Neural progenitor cell (in vitro differentiated cells): ENCODE measurements around the gene SLC25A43. TPM values are rescaled to one million over a fixed set of nuclear protein-coding genes. Genes with fewer than 3 reads are reported as not detected.
"Not testable (repeated sequence)": the region's sequence is repeated elsewhere in the genome, so short reads cannot be mapped to it uniquely, and the experiment has no call there.

ENCODE experiments used
- DNase-seq: peaks from one replicate; pipeline ENCODE4 v3.0.0-alpha.2; 2016; ENCODE audit warnings: low spot score
- H2AFZ ChIP-seq: fragments of 200-600 bp; sonication (generic); replicated peaks from 2 replicates; pipeline ENCODE4 v1.6.1; 2016; ENCODE audit warnings: antibody characterized with exemption
- H3F3A ChIP-seq: fragments of 200-600 bp; sonication (generic); 2 replicates; pipeline ENCODE4 v1.6.1; 2016; ENCODE audit warnings: antibody characterized with exemption, low read depth
- H3K27ac ChIP-seq: fragments of 200-600 bp; sonication (generic); 2 replicates; pipeline ENCODE4 v1.5.1; 2016; ENCODE audit warnings: mild to moderate bottlenecking
- H3K27me3 ChIP-seq: fragments of 200-600 bp; sonication (generic); 2 replicates; pipeline ENCODE4 v1.6.1; 2016; ENCODE audit warnings: mild to moderate bottlenecking, moderate library complexity
- H3K36me3 ChIP-seq: fragments of 200-600 bp; sonication (generic); 2 replicates; pipeline ENCODE4 v1.5.1; 2016
- H3K4me1 ChIP-seq: fragments of 200-600 bp; sonication (generic); 2 replicates; pipeline ENCODE4 v1.6.1; 2016; ENCODE audit warnings: mixed run types
- H3K4me2 ChIP-seq: fragments of 200-600 bp; sonication (generic); 2 replicates; pipeline ENCODE4 v1.6.1; 2016
- H3K4me3 ChIP-seq: fragments of 200-600 bp; sonication (generic); 2 replicates; pipeline ENCODE4 v1.5.1; 2016
- H3K79me2 ChIP-seq: fragments of 200-600 bp; sonication (generic); 2 replicates; pipeline ENCODE4 v1.6.1; 2016; ENCODE audit warnings: low read depth
- H3K9ac ChIP-seq: fragments of 200-600 bp; sonication (generic); 2 replicates; pipeline ENCODE4 v1.6.1; 2016
- H3K9me3 ChIP-seq: fragments of 200-600 bp; sonication (generic); 2 replicates; pipeline ENCODE4 v1.5.1; 2016; ENCODE audit warnings: low read depth
- H4K20me1 ChIP-seq: fragments of 200-600 bp; sonication (generic); 2 replicates; pipeline ENCODE4 v1.6.1; 2016; ENCODE audit warnings: low read depth
- H3K27ac Mint-ChIP-seq: 3 replicates; pipeline ENCODE4 v1.8.0; 2021; ENCODE audit warnings: mixed read lengths
- H3K27me3 Mint-ChIP-seq: 2 replicates; pipeline ENCODE4 v1.8.0; 2022; ENCODE audit warnings: low read depth, mild to moderate bottlenecking, inconsistent platforms, moderate library complexity, mixed read lengths; ENCODE audit not compliant: insufficient read depth
- H3K36me3 Mint-ChIP-seq: 3 replicates; pipeline ENCODE4 v1.8.0; 2021; ENCODE audit warnings: mixed read lengths
- H3K4me1 Mint-ChIP-seq: 3 replicates; pipeline ENCODE4 v1.8.0; 2021; ENCODE audit warnings: mixed read lengths
- H3K4me3 Mint-ChIP-seq: 3 replicates; pipeline ENCODE4 v1.8.0; 2021; ENCODE audit warnings: mild to moderate bottlenecking, moderate library complexity, mixed read lengths
- H3K9me3 Mint-ChIP-seq: 3 replicates; pipeline ENCODE4 v1.8.0; 2020; ENCODE audit warnings: mixed read lengths
- CTCF ChIP-seq: fragments of 200-600 bp; sonication (generic); IDR thresholded peaks from 2 replicates; pipeline ENCODE4 v1.5.1; 2017; ENCODE audit warnings: antibody characterized with exemption, mild to moderate bottlenecking
- EZH2 ChIP-seq: fragments of 200-600 bp; sonication (generic); IDR thresholded peaks from 2 replicates; pipeline ENCODE4 v1.6.1; 2017; ENCODE audit warnings: antibody characterized with exemption, mild to moderate bottlenecking, moderate library complexity
- EZH2phosphoT487 ChIP-seq: fragments of 200-600 bp; sonication (generic); IDR thresholded peaks from 2 replicates; pipeline ENCODE4 v1.6.1; 2017; ENCODE audit warnings: antibody characterized with exemption
- total RNA-seq: library from RNA; depleted of rRNA; stranded (reverse); fragments of >200 nt; gene quantifications from 2 replicates; pipeline ENCODE4 v1.2.3, GENCODE V29; 2015; ENCODE audit warnings: low replicate concordance

SLC25A43 gene
- total RNA-seq, 1 donor from 2014 or later: 5.4 TPM

- Histone ChIP-seq H2AFZ (peak overlapping the region; percentile 96), H3K36me3 (no peaks in the 10 kb centered on the region), H3K4me2 (peak overlapping the region; percentile 66), H3K4me1 (no peaks in the 10 kb centered on the region), H4K20me1 (no peaks in the 10 kb centered on the region), H3K9me3 (no peaks in the 10 kb centered on the region), H3K27me3 (peaks cover 16% of the 10 kb centered on the region), H3K4me3 (peak overlapping the region; percentile 34), H3K9ac (no peak overlapping the region), H3K79me2 (no peaks in the 10 kb centered on the region), H3F3A (no peaks in the 10 kb centered on the region), H3K27ac (no peak overlapping the region)
- Mint-ChIP-seq H3K4me1 (peaks cover 5% of the 10 kb centered on the region), H3K36me3 (no peaks in the 10 kb centered on the region), H3K27me3 (peaks cover 4% of the 10 kb centered on the region), H3K27ac (no peak overlapping the region), H3K9me3 (peaks cover 14% of the 10 kb centered on the region), H3K4me3 (peak overlapping the region; percentile 75)
- TF ChIP-seq EZH2phosphoT487: no peak
- peak; percentile 64 for TF ChIP-seq CTCF
- TF ChIP-seq EZH2: no peak
- DNase-seq: peak; percentile 65
Observed at GRCh38 chrX:119482481-119483480, 83.6 kb downstream of the SLC25A43 start.

GRCh38 chrX:119486745-119487144 lies 87.6 kb downstream of the SLC25A43 start:
- H3K79me2 ChIP-seq: no peaks in the 10 kb centered on the region
- H3K4me1 Mint-ChIP-seq: no peaks in the 10 kb centered on the region
- no peak overlapping the region for H3K27ac Mint-ChIP-seq
- no peaks in the 10 kb centered on the region for H3K9me3 ChIP-seq
- no peaks in the 10 kb centered on the region for H3K4me1 ChIP-seq
- H3K36me3 ChIP-seq: no peaks in the 10 kb centered on the region
- no peak overlapping the region for H3K4me3 Mint-ChIP-seq
- H3K36me3 Mint-ChIP-seq: no peaks in the 10 kb centered on the region
- DNase-seq: no peak
- H3K27me3 Mint-ChIP-seq: peaks cover 8% of the 10 kb centered on the region
- H3K9me3 Mint-ChIP-seq: peaks cover 16% of the 10 kb centered on the region
- no peak overlapping the region for H3K4me2 ChIP-seq
- no peak overlapping the region for H2AFZ ChIP-seq
- H3K4me3 ChIP-seq: no peak overlapping the region
- H3K9ac ChIP-seq: no peak overlapping the region
- no peak for TF ChIP-seq EZH2
- no peak for TF ChIP-seq CTCF
- no peak for TF ChIP-seq EZH2phosphoT487
- H3F3A ChIP-seq: no peaks in the 10 kb centered on the region
- H3K27ac ChIP-seq: no peak overlapping the region
- H4K20me1 ChIP-seq: no peaks in the 10 kb centered on the region
- H3K27me3 ChIP-seq: peaks cover 16% of the 10 kb centered on the region

DNA sequence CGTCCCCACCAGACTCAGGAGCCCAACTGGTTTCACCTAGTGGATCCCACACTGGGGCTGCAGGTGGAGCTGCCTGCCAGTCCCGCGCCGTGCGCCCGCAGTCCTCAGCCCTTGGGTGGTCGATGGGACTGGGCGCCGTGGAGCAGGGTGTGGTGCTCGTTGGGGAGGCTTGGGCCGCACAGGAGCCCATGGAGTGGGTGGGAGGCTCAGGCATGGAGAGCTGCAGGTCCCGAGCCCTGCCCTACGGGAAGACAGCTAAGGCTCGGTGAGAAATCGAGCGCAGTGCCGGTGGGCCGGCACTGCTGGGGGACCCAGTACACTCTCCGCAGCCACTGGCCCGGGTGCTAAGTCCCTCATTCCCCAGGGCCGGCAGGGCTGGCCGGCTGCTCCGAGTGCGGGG lies 88.6 kb downstream of the SLC25A43 start:
- not testable (repeated sequence) for H3K4me3 Mint-ChIP-seq, H3K9me3 ChIP-seq, H3K27ac Mint-ChIP-seq, H3K36me3 Mint-ChIP-seq, H3K79me2 ChIP-seq, H3K4me1 ChIP-seq, H3K4me2 ChIP-seq, H3K9ac ChIP-seq, H3K4me1 Mint-ChIP-seq, H3K4me3 ChIP-seq, H4K20me1 ChIP-seq, H3K36me3 ChIP-seq, H3K27ac ChIP-seq, DNase-seq, H2AFZ ChIP-seq, H3K27me3 Mint-ChIP-seq, H3K27me3 ChIP-seq, H3F3A ChIP-seq
- H3K9me3 Mint-ChIP-seq: peaks cover 16% of the 10 kb centered on the region

- Mint-ChIP-seq H3K27me3 (peaks cover 8% of the 10 kb centered on the region), H3K27ac (no peak overlapping the region), H3K4me3 (no peak overlapping the region), H3K9me3 (peaks cover 16% of the 10 kb centered on the region), H3K36me3 (no peaks in the 10 kb centered on the region), H3K4me1 (no peaks in the 10 kb centered on the region)
- Histone ChIP-seq H3F3A (no peaks in the 10 kb centered on the region), H3K36me3 (no peaks in the 10 kb centered on the region), H3K4me3 (no peak overlapping the region), H3K9ac (no peak overlapping the region), H2AFZ (no peak overlapping the region), H4K20me1 (no peaks in the 10 kb centered on the region), H3K4me2 (no peak overlapping the region), H3K27ac (no peak overlapping the region), H3K27me3 (no peaks in the 10 kb centered on the region), H3K79me2 (no peaks in the 10 kb centered on the region), H3K9me3 (no peaks in the 10 kb centered on the region), H3K4me1 (no peaks in the 10 kb centered on the region)
- TF ChIP-seq CTCF (peak; percentile 62), EZH2 (no peak)
- DNase-seq: peak; percentile 49
Observed at GRCh38 chrX:119488749-119489148, 89.6 kb downstream of the SLC25A43 start.
